GM10266 (cell line): Measurements from ENCODE around the gene CTSZ.

ENCODE experiments used
- DNase-seq: peaks from one replicate; pipeline ENCODE4 v3.0.0; 2012; ENCODE audit errors: extremely low spot score
- TF ChIP-seq, protein P1 (sequence below): IDR thresholded peaks from 2 replicates; pipeline ENCODE4 v1.5.1; 2012; ENCODE audit warnings: mild to moderate bottlenecking, low read depth; ENCODE audit not compliant: control insufficient read depth, insufficient read depth; ENCODE audit errors: missing control alignments

The CTSZ gene

GRCh38 chr20:59031564-59032022 is 24.5 kb upstream of the CTSZ start:
- TF ChIP-seq, protein P1, sequence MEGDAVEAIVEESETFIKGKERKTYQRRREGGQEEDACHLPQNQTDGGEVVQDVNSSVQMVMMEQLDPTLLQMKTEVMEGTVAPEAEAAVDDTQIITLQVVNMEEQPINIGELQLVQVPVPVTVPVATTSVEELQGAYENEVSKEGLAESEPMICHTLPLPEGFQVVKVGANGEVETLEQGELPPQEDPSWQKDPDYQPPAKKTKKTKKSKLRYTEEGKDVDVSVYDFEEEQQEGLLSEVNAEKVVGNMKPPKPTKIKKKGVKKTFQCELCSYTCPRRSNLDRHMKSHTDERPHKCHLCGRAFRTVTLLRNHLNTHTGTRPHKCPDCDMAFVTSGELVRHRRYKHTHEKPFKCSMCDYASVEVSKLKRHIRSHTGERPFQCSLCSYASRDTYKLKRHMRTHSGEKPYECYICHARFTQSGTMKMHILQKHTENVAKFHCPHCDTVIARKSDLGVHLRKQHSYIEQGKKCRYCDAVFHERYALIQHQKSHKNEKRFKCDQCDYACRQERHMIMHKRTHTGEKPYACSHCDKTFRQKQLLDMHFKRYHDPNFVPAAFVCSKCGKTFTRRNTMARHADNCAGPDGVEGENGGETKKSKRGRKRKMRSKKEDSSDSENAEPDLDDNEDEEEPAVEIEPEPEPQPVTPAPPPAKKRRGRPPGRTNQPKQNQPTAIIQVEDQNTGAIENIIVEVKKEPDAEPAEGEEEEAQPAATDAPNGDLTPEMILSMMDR = no peak
- DNase-seq = no peak

- no peak for DNase-seq
- TF ChIP-seq, protein P1 = no peak
These were observed 24.0 kb upstream of the CTSZ start for GRCh38 chr20:59030911-59031563.

- TF ChIP-seq, protein P1 = no peak
- no peak for DNase-seq
These were observed 21.8 kb upstream of the CTSZ start for GRCh38 chr20:59028812-59029211.

DNA sequence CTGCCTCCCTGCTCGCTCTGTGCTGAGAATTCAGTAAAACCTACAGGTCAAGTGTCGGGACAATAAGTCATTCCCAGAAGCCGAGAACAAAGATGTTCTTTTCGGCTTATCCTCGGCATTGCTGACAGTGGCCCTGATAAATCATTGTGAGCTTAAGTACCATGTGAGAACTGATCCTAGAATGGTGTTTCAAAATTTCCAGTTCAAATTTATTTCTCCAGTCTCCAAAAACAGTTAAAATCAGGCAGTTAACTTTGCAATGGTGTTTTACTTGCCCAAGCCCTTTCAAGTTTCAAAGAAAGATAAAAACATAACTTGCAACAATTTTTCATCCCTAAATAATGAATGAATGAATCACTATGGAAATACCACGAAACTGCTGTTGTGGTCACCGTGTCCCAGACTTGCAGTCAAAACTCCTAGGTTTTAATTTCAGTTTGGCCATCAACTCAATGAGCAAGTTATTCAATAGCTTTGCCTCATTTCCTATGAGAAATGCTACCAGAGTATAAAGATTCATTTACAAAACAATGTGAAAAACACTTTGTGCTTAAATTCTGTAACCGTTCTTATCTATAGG is 20.8 kb upstream of the CTSZ start:
- TF ChIP-seq, protein P1 = no peak
- no peak for DNase-seq

DNA sequence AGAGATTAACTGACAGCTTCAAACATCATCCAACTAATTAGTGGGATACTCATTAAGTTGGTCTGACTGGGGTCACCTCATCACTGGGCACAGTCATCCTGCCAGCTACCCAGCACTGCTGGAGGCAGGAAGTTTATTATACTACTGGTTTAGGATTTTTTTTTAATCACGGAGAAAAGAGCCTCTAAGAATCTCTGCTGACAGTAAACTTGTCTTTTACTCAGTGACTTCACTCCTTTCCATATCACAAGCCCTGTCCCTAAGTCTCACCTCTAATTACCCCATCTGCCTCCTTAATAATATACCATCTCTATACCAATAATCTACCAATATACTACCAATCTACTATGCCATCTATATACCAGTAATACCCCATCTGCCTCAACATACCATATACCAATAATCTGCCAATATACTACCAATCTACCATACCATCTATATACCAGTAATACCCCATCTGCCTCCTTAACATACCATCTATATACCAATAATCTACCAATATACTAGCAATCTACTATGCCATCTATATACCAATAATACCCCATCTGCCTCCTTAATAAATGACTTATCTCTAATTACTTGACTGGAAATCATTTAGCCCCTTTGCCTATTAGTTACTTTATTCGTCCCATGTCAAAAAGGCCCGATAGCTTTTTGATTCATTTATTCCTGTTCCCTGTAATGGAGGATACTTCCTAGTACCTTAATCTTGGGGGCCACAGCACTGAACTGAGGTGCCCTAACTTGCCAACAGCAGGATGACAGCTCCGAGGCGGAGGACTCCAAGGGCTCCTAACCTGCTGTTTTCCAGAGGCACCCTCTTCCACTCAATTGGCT is 20.1 kb upstream of the CTSZ start:
- TF ChIP-seq, protein P1 = no peak
- DNase-seq = no peak

GRCh38 chr20:59025511-59025910 is 18.5 kb upstream of the CTSZ start:
- TF ChIP-seq, protein P1 = no peak
- DNase-seq = no peak
